Mesenteric fat pad (tissue), 1 donor: ENCODE measurements around the gene IL10RA. TPM values are rescaled to one million over a fixed set of nuclear protein-coding genes. Genes with fewer than 3 reads are reported as not detected.
A peak's percentile ranks its signal among the peaks of the same experiment; 100 is the strongest.

ENCODE experiments used
- DNase-seq: peaks from one replicate; pipeline ENCODE4 v3.0.0-alpha.2; 2020; ENCODE audit warnings: low spot score
- total RNA-seq: library from RNA; stranded (reverse); fragmentation: NEBNext Ultra II Directional; extraction: Animal tissue kit (Norgen Biotek cat#: 25700); gene quantifications from one replicate; pipeline ENCODE4 v1.2.1, GENCODE V29; 2021
- donor health status: DM: yes; HTN: yes; CAD: no.

IL10RA gene
- total RNA-seq, 1 donor from 2014 or later, result 32.1 TPM

GRCh38 chr11:117989351-117990102 lies 3.3 kb downstream of the IL10RA start:
- no peak for DNase-seq

DNA sequence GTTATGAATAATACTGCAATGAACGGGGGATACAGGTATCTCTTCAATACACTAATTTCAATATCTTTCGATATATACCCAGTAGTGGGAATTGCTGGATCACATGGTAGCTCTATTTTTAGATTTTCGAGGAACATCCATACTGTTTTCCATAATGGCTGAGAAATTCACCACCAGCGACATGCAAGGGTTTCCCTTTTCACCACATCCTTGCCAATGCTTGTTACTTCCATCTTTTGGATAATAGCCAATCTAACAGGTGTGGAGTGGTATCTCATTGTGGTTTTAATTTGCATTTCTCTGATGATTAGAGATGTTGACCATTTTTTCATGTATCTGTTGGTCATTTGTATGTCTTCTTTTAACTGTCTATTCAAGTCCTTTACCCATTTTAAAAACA lies 5.9 kb downstream of the IL10RA start:
- DNase-seq, result no peak

DNA sequence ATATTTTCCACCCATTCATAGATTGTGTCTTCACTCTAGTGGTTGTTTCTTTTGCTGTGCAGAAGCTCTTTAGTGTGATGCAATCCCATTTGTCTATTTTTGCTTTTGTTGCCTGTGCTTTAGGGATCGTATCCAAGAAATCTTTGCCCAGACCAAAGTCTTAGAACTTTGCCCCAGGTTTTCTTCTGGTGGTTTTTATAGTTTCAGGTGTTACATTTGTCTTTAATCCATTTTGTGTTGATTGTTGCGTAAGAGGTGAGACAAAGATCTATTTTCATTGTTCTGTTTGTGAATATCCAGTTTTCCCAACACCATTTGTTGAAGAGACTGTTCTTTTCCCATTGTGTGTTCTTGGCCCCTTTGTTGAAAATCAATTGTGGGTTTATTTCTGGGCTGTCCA lies 6.4 kb downstream of the IL10RA start:
- DNase-seq, result no peak

GRCh38 chr11:117993988-117994745 lies 8.0 kb downstream of the IL10RA start:
- DNase-seq, result no peak

GRCh38 chr11:117995472-117995871 lies 9.3 kb downstream of the IL10RA start:
- DNase-seq, result no peak

DNA sequence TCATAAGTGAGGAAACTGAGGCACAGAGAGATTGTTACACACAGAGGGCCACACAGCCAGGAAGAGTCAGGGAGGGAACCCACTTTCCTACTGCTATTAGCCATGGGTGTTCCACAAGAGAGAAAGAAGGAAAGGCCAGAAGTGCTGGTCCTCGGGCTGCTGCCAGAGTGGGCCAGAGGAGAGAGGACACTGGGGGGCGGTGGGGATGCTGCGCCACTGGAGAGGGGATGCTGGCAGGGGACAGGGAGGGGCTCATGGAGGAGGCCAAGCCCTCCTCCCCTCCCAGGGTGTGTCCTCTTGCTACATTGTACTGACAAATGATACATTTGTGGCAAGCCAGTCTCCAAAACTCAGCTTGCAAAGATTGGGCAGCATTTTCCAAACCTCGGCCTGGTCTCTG lies 9.9 kb downstream of the IL10RA start:
- peak; percentile 51 for DNase-seq

DNA sequence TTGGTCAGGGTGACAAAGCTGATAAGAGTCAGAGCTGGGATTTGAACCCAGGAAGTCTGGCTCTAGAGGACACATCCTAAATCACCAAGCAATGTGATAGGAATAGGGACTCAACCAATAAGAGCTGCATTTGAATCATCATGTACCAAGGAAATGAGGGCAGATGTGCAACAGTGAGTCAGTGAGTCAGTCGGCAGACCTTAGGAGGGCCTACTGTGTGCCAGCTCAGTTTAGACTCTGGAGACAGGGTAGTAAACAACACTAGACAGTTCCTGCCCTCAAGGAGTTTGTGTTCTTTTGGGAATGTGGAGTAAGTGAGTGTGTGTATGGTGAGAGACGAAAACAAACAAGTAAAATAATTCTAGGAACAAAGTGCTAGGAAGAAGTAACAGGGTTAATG lies 11.2 kb downstream of the IL10RA start:
- DNase-seq, result peak; percentile 9

- DNase-seq, result peak; percentile 55
These were observed 11.8 kb downstream of the IL10RA start for GRCh38 chr11:117997823-117998579.

DNA sequence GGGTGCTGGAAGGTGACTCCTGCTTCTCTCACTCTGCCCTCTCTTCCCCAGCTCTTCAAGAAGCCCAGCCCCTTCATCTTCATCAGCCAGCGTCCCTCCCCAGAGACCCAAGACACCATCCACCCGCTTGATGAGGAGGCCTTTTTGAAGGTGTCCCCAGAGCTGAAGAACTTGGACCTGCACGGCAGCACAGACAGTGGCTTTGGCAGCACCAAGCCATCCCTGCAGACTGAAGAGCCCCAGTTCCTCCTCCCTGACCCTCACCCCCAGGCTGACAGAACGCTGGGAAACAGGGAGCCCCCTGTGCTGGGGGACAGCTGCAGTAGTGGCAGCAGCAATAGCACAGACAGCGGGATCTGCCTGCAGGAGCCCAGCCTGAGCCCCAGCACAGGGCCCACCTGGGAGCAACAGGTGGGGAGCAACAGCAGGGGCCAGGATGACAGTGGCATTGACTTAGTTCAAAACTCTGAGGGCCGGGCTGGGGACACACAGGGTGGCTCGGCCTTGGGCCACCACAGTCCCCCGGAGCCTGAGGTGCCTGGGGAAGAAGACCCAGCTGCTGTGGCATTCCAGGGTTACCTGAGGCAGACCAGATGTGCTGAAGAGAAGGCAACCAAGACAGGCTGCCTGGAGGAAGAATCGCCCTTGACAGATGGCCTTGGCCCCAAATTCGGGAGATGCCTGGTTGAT lies 12.6 kb downstream of the IL10RA start:
- peak; percentile 82 for DNase-seq

DNA sequence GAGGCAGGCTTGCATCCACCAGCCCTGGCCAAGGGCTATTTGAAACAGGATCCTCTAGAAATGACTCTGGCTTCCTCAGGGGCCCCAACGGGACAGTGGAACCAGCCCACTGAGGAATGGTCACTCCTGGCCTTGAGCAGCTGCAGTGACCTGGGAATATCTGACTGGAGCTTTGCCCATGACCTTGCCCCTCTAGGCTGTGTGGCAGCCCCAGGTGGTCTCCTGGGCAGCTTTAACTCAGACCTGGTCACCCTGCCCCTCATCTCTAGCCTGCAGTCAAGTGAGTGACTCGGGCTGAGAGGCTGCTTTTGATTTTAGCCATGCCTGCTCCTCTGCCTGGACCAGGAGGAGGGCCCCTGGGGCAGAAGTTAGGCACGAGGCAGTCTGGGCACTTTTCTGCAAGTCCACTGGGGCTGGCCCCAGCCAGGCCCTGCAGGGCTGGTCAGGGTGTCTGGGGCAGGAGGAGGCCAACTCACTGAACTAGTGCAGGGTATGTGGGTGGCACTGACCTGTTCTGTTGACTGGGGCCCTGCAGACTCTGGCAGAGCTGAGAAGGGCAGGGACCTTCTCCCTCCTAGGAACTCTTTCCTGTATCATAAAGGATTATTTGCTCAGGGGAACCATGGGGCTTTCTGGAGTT lies 13.3 kb downstream of the IL10RA start:
- DNase-seq, result peak; percentile 72

DNA sequence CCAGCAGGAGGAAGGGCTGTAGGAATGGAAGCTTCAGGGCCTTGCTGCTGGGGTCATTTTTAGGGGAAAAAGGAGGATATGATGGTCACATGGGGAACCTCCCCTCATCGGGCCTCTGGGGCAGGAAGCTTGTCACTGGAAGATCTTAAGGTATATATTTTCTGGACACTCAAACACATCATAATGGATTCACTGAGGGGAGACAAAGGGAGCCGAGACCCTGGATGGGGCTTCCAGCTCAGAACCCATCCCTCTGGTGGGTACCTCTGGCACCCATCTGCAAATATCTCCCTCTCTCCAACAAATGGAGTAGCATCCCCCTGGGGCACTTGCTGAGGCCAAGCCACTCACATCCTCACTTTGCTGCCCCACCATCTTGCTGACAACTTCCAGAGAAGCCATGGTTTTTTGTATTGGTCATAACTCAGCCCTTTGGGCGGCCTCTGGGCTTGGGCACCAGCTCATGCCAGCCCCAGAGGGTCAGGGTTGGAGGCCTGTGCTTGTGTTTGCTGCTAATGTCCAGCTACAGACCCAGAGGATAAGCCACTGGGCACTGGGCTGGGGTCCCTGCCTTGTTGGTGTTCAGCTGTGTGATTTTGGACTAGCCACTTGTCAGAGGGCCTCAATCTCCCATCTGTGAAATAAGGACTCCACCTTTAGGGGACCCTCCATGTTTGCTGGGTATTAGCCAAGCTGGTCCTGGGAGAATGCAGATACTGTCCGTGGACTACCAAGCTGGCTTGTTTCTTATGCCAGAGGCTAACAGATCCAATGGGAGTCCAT lies 14.1 kb downstream of the IL10RA start:
- DNase-seq, result peak; percentile 80

GRCh38 chr11:118000850-118001228 lies 14.6 kb downstream of the IL10RA start:
- peak; percentile 39 for DNase-seq

DNA sequence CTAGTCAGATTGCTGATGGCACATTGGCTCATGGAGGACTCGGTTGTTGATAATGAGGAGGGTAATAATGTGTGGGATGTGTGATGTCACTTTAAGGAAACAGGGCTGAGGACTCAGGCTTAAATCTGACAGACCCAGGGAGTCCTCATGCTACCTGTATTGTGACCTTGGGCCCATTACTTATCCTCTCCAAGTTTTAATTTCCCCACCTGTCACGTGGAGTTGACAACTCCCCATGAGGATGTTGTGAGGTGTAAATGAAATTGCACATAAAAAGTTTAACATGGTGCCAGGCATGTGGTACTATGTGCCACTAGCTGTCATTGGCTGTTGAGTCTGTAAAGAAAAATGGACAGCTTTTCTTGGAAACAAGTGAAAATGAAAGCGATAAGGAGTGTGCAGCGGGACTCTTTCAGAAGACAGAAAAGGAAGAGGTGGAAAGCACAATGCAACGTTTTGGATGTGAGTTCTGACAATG lies 15.3 kb downstream of the IL10RA start:
- DNase-seq, result no peak

DNA sequence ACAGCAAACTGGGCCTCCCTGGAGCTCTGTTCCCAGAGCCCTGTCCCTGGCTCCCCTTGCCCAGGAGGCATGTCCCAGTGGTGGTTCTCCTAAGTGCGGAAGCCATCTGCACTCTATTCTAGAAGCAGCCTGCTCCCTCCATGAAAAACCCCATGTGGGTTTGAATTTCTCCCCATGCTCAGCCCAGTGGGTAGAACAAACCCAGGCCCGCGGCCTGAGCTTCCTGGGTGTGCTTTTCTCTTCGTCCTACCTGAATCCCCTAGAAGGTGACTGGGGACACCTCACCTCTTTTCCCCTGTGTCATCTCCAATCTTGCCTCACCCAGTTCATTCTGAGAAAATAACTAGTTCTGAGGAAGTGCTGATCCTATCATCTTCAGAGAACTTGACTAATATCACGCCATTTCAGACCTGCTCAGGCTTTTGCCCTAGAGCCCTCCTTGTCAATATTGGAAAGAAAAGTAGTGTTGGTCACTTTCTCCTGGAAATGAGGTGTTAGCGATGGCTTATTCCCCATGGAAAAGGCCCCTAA lies 15.9 kb downstream of the IL10RA start:
- peak; percentile 59 for DNase-seq

- DNase-seq, result peak; percentile 87
These were observed 16.6 kb downstream of the IL10RA start for GRCh38 chr11:118002541-118003423.

DNA sequence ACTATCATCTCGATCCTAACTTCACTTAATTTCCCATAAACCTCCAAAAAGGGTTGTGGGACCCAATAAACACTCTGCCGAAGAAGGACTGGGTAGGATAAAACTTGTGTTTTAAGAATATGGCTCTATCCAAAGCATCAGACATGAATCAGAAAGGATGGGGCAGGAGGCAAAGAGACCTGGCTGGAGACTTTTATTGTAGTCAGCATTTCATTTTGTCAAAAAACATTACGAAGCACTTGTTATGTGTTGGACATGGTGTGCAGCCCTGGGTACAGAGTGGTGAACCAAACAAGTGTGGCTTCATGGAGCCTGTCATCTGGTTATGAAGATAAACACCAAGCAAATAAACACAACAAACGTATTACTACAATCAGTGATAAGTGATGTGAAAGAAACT lies 17.3 kb downstream of the IL10RA start:
- no peak for DNase-seq

- no peak for DNase-seq
These were observed 18.5 kb downstream of the IL10RA start for GRCh38 chr11:118004543-118005223.
